Subcutaneous adipose tissue (tissue), 4 donors: Measurements from ENCODE around the gene ADAT2. TPM values are rescaled to one million over a fixed set of nuclear protein-coding genes. Genes with fewer than 3 reads are reported as not detected.

Source experiments
- CTCF ChIP-seq: fragments of 450-650 bp; IDR thresholded peaks from one replicate; pipeline ENCODE4 v1.5.1; 2016; ENCODE audit warnings: low read depth, mild to moderate bottlenecking, control low read depth, antibody characterized with exemption, moderate library complexity
- total RNA-seq, 4 donors: library from RNA; depleted of rRNA; stranded (reverse); fragments of >200 nt; gene quantifications; one replicate each; pipeline ENCODE4 v1.1.0, GENCODE V29; 2016

Gene ADAT2
- total RNA-seq, 4 donors from 2014 or later, result 2.8 to 5.7 (median 4.8) TPM

GRCh38 chr6:143431226-143431625, 19.3 kb downstream of the ADAT2 start:
- TF ChIP-seq CTCF, result no peak

GRCh38 chr6:143429970-143430369, 20.5 kb downstream of the ADAT2 start:
- TF ChIP-seq CTCF, result no peak

GRCh38 chr6:143427109-143427817, 23.2 kb downstream of the ADAT2 start:
- no peak for TF ChIP-seq CTCF

- no peak for TF ChIP-seq CTCF
Measured at GRCh38 chr6:143426026-143426425, 24.5 kb downstream of the ADAT2 start.

GRCh38 chr6:143419526-143419925, 31.0 kb downstream of the ADAT2 start:
- no peak for TF ChIP-seq CTCF

GRCh38 chr6:143414769-143415168, 35.7 kb downstream of the ADAT2 start:
- no peak for TF ChIP-seq CTCF

- no peak for TF ChIP-seq CTCF
Measured at GRCh38 chr6:143410859-143411270, 39.6 kb downstream of the ADAT2 start.
